ENCODE data around the gene ARHGEF28. TPM values are rescaled to one million over a fixed set of nuclear protein-coding genes. Genes with fewer than 3 reads are reported as not detected.
A peak's percentile ranks its signal among the peaks of the same experiment; 100 is the strongest.

Gene ARHGEF28
- total RNA-seq, 4 donors from 2014 or later, result 13.3 to 19.0 (median 16.9) TPM

DNA sequence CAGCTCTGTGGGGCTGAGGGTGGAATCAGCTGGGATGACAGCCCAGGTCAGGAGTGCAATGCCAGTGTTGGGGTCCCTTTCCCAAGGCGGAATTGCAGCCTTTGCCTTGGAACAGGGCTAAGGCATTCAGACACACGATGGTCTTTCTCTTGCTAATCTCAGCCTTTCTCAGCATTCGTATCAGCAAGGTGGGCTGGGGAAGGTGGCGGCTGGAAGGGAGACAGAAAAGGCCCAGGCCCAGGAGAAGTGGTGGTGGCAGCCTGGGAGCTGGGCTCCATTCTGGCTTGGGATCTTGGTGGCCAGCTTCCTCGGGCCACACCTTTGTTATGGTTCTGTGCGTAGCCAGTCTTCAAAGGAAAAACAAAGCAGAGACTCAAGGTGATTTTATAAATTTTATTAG lies 1.1 kb upstream of the ARHGEF28 start:
- Histone ChIP-seq H3K9me3 (no peaks in the 10 kb centered on the region), H3K36me3 (no peaks in the 10 kb centered on the region), H3K4me1 (peaks cover 0 to 23% (median 3%) of the 10 kb centered on the region in 4 donors), H3K27ac (peak overlapping the region in 1 of 4 donors; percentile 77), H3K4me3 (no peak overlapping the region), H3K27me3 (no peaks in the 10 kb centered on the region)
- TF ChIP-seq, protein P1, sequence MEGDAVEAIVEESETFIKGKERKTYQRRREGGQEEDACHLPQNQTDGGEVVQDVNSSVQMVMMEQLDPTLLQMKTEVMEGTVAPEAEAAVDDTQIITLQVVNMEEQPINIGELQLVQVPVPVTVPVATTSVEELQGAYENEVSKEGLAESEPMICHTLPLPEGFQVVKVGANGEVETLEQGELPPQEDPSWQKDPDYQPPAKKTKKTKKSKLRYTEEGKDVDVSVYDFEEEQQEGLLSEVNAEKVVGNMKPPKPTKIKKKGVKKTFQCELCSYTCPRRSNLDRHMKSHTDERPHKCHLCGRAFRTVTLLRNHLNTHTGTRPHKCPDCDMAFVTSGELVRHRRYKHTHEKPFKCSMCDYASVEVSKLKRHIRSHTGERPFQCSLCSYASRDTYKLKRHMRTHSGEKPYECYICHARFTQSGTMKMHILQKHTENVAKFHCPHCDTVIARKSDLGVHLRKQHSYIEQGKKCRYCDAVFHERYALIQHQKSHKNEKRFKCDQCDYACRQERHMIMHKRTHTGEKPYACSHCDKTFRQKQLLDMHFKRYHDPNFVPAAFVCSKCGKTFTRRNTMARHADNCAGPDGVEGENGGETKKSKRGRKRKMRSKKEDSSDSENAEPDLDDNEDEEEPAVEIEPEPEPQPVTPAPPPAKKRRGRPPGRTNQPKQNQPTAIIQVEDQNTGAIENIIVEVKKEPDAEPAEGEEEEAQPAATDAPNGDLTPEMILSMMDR (IDR thresholded peaks at IDR 0.05), result no peak
- no peak for TF ChIP-seq POLR2A (IDR thresholded peaks at IDR 0.05)
- DNase-seq, result no peak

DNA sequence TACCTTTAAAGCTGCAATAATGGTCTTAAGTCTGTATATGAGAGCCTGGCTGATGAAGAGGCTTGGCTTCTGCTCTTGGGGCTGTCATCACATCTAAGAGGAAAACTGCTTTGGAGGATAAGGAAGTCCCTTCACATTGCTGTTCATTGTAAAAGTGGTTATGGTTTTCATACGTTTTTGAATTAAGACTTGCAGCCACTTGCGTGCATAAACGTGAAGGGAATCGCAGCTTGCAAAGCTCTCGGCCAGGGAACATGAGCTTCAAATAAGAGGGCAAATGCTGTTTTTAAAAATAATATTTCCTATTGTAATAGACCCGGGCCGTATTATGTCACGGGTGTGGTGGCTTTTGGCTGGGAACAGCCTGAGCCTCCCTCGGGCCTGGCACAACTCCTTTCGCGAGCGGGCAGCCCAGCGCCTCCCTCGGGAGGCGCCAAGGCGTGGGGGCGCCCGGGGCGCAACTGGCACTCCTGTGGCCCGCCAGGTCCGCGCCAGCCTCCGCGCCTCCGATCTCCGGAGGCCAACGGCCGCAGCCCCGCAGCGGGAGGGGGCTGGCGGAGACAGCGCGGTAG lies 538 bp upstream of the ARHGEF28 start:
- Histone ChIP-seq H3K36me3 (no peaks in the 10 kb centered on the region), H3K27me3 (no peaks in the 10 kb centered on the region), H3K27ac (peak overlapping the region in 3 of 4 donors; percentile 55 to 77 (median 61)), H3K4me1 (peaks cover 0 to 23% (median 3%) of the 10 kb centered on the region in 4 donors), H3K4me3 (peak overlapping the region; percentile 35 to 69 (median 51)), H3K9me3 (no peaks in the 10 kb centered on the region)
- no peak for DNase-seq
- TF ChIP-seq, protein P1 (IDR thresholded peaks at IDR 0.05), result no peak
- no peak for TF ChIP-seq POLR2A (IDR thresholded peaks at IDR 0.05)

DNA sequence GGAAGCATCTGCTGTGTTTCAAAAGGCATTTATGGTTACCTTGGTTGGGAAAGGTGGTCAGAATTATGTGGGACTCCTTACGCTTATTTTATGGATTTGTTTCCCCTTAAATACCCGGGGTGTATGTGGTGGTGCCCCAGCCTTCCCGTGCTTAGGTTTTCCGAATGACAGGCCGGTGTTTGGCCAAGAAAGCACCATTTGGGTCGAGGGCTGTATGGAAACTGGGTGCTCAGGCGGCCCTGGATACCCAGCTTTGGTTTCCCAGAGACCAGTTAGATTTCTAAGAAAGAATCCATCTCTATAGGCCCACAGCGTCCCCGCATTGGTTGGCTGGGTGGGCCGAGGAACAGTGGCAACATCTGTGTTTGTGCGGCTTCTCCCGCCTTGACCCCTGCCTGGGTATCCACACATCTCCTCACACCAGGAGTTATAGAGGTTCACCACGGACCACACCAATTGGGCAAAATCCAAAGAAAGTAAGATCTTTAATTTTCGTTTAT lies 868 bp downstream of the ARHGEF28 start:
- H3K9me3 ChIP-seq, result no peaks in the 10 kb centered on the region
- H3K36me3 ChIP-seq, result no peaks in the 10 kb centered on the region
- DNase-seq, result no peak
- no peaks in the 10 kb centered on the region for H3K27me3 ChIP-seq
- peak overlapping the region in 3 of 4 donors; percentile 38 to 69 (median 64) for H3K4me3 ChIP-seq
- TF ChIP-seq POLR2A (IDR thresholded peaks at IDR 0.05), result no peak
- TF ChIP-seq, protein P1 (IDR thresholded peaks at IDR 0.05), result no peak
- H3K27ac ChIP-seq, result peak overlapping the region in 2 of 4 donors; percentile 55 to 65
- peaks cover 0 to 23% (median 3%) of the 10 kb centered on the region in 4 donors for H3K4me1 ChIP-seq

DNA sequence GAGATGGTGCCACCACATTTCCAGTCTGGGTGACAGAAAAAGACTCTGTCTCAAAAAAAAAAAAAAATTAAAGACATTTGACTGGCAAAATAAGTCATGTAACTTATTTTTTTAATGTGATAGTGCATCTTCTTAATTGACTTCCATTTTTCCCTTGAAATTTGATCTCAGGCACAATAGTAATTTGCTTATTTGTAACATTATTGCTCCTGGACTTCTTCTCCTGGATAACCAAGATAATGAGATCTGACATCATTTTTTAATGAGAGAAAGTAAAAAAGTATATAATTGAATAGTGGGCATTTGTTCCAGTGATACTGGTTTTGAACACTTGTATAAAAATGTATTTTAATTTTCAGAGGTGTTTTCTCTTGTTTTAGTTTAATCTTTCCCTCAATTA lies 3.5 kb downstream of the ARHGEF28 start:
- H3K4me3 ChIP-seq, result no peak overlapping the region
- TF ChIP-seq, protein P1 (IDR thresholded peaks at IDR 0.05), result no peak
- no peak for TF ChIP-seq POLR2A (IDR thresholded peaks at IDR 0.05)
- peaks cover 0 to 23% (median 3%) of the 10 kb centered on the region in 4 donors for H3K4me1 ChIP-seq
- DNase-seq, result no peak
- H3K36me3 ChIP-seq, result no peaks in the 10 kb centered on the region
- H3K9me3 ChIP-seq, result no peaks in the 10 kb centered on the region
- no peaks in the 10 kb centered on the region for H3K27me3 ChIP-seq
- H3K27ac ChIP-seq, result no peak overlapping the region

DNA sequence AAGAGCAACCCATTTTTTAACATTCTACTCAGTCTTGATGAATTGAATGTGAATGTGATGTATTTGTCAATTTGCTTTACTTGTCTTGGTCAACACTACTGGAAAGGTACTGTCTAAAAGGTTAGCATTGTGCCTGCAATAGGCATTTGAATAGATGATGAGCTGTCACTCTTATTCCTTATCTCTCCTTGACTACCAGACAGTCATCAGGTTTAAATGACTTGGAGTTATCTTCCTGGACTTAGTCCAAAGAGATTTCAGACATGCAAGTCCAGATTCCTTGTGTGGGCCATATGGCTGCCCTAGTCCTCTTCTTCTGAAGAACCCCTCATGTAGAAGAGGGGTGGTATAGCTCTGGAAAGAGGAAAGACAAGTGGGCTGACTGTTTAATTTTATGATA lies 4.8 kb downstream of the ARHGEF28 start:
- H3K27me3 ChIP-seq, result no peaks in the 10 kb centered on the region
- TF ChIP-seq, protein P1 (IDR thresholded peaks at IDR 0.05), result no peak
- TF ChIP-seq POLR2A (IDR thresholded peaks at IDR 0.05), result no peak
- H3K9me3 ChIP-seq, result no peaks in the 10 kb centered on the region
- peaks cover 0 to 13% (median 3%) of the 10 kb centered on the region in 4 donors for H3K4me1 ChIP-seq
- no peak for DNase-seq
- H3K27ac ChIP-seq, result no peak overlapping the region
- no peak overlapping the region for H3K4me3 ChIP-seq
- no peaks in the 10 kb centered on the region for H3K36me3 ChIP-seq
